GM23338 (cell line): ENCODE measurements around the gene PNPO. TPM values are rescaled to one million over a fixed set of nuclear protein-coding genes. Genes with fewer than 3 reads are reported as not detected.

Source experiments
- ATAC-seq: fragments of 200-7000 bp; cut with Tn5 transposase; 3 replicates; pipeline ENCODE4 v1.9.1; 2020
- DNase-seq: peaks from one replicate; pipeline ENCODE4 v3.0.0-alpha.2; 2015; ENCODE audit warnings: low spot score
- H2AFZ ChIP-seq: fragments of 200-600 bp; sonication (generic); 2 replicates; pipeline ENCODE4 v1.8.0; 2016; ENCODE audit warnings: antibody characterized with exemption, mild to moderate bottlenecking, moderate library complexity
- H3F3A ChIP-seq: fragments of 200-600 bp; sonication (generic); replicated peaks from 2 replicates; pipeline ENCODE4 v1.8.0; 2017; ENCODE audit warnings: antibody characterized with exemption, mixed run types, low read depth
- H3K27ac ChIP-seq: fragments of 200-600 bp; sonication (generic); 2 replicates; pipeline ENCODE4 v1.6.1; 2016; ENCODE audit warnings: low read depth
- H3K27me3 ChIP-seq: fragments of 200-600 bp; sonication (generic); 2 replicates; pipeline ENCODE4 v1.8.0; 2016; ENCODE audit warnings: mild to moderate bottlenecking, mixed run types, moderate library complexity; ENCODE audit not compliant: insufficient read depth
- H3K36me3 ChIP-seq: fragments of 200-600 bp; sonication (generic); 2 replicates; pipeline ENCODE4 v1.8.0; 2016; ENCODE audit warnings: mild to moderate bottlenecking; ENCODE audit not compliant: insufficient read depth
- H3K4me1 ChIP-seq: fragments of 200-600 bp; sonication (generic); 2 replicates; pipeline ENCODE4 v1.8.0; 2016; ENCODE audit warnings: mild to moderate bottlenecking, moderate library complexity; ENCODE audit not compliant: insufficient read depth
- H3K4me2 ChIP-seq: fragments of 200-600 bp; sonication (generic); 2 replicates; pipeline ENCODE4 v1.7.1; 2017; ENCODE audit warnings: mixed run types
- H3K4me3 ChIP-seq: fragments of 200-600 bp; sonication (generic); 2 replicates; pipeline ENCODE4 v1.6.1; 2016; ENCODE audit warnings: mixed run types
- H3K79me2 ChIP-seq: fragments of 200-600 bp; sonication (generic); replicated peaks from 2 replicates; pipeline ENCODE4 v1.8.0; 2017; ENCODE audit warnings: mild to moderate bottlenecking; ENCODE audit not compliant: insufficient read depth
- H3K9me2 ChIP-seq: fragments of 200-600 bp; sonication (generic); 2 replicates; pipeline ENCODE4 v1.8.0; 2017; ENCODE audit not compliant: insufficient read depth
- H4K20me1 ChIP-seq: fragments of 200-600 bp; sonication (generic); replicated peaks from 2 replicates; pipeline ENCODE4 v1.8.0; 2017; ENCODE audit warnings: mild to moderate bottlenecking; ENCODE audit not compliant: insufficient read depth
- H3K27ac Mint-ChIP-seq: 2 replicates; pipeline ENCODE4 v1.8.0; 2020; ENCODE audit warnings: inconsistent platforms, mild to moderate bottlenecking, moderate library complexity, mixed read lengths
- H3K27me3 Mint-ChIP-seq: 3 replicates; pipeline ENCODE4 v1.8.0; 2022; ENCODE audit warnings: low read depth, mild to moderate bottlenecking, moderate library complexity, mixed read lengths, inconsistent platforms; ENCODE audit not compliant: insufficient read depth, poor library complexity
- H3K36me3 Mint-ChIP-seq: 3 replicates; pipeline ENCODE4 v1.8.0; 2021; ENCODE audit warnings: low read depth, mild to moderate bottlenecking, inconsistent platforms, moderate library complexity, mixed read lengths
- H3K4me1 Mint-ChIP-seq: 3 replicates; pipeline ENCODE4 v1.8.0; 2020; ENCODE audit warnings: mild to moderate bottlenecking, inconsistent platforms, mixed read lengths
- H3K4me3 Mint-ChIP-seq: 3 replicates; pipeline ENCODE4 v1.8.0; 2021; ENCODE audit warnings: moderate library complexity, mild to moderate bottlenecking, inconsistent platforms, mixed read lengths
- H3K9me3 Mint-ChIP-seq: 3 replicates; pipeline ENCODE4 v1.8.0; 2020; ENCODE audit warnings: moderate library complexity, mild to moderate bottlenecking, inconsistent platforms, mixed read lengths
- CREB1 ChIP-seq: fragments of 250-450 bp; sonication (Bioruptor Pico); IDR thresholded peaks from 2 replicates; pipeline ENCODE4 v1.5.0; 2020; ENCODE audit warnings: low read depth, mild to moderate bottlenecking, moderate library complexity
- EZH2phosphoT487 ChIP-seq: fragments of 200-600 bp; sonication (generic); IDR thresholded peaks from one replicate; pipeline ENCODE4 v1.8.1; 2018; ENCODE audit warnings: antibody characterized with exemption; ENCODE audit not compliant: unreplicated experiment
- JUNB ChIP-seq: IDR thresholded peaks from one replicate; pipeline ENCODE4 v1.6.1; 2016; ENCODE audit warnings: antibody characterized with exemption; ENCODE audit not compliant: unreplicated experiment
- ZNF114 ChIP-seq: fragments of 250-450 bp; sonication (Bioruptor Pico); IDR thresholded peaks from 2 replicates; pipeline ENCODE4 v1.5.0; 2020; ENCODE audit warnings: mild to moderate bottlenecking, moderate library complexity
- ZNF331 ChIP-seq: fragments of 250-450 bp; sonication (Bioruptor Pico); IDR thresholded peaks from 2 replicates; pipeline ENCODE4 v1.5.0; 2020; ENCODE audit warnings: low read depth, mild to moderate bottlenecking, moderate library complexity
- ZNF462 ChIP-seq: fragments of 250-450 bp; sonication (Bioruptor Pico); IDR thresholded peaks from 2 replicates; pipeline ENCODE4 v1.5.0; 2020; ENCODE audit warnings: mild to moderate bottlenecking, moderate library complexity
- polyA plus RNA-seq: library from polyadenylated mRNA; unstranded; fragments of >200 nt; fragmentation: Nextera tagmentation; extraction: Ambion mirVana; gene quantifications from 2 replicates; pipeline ENCODE4 v1.2.1, GENCODE V29; 2016
- total RNA-seq: library from RNA; depleted of rRNA; stranded (reverse); fragments of >200 nt; shearing (Covaris generic); gene quantifications from 2 replicates; pipeline ENCODE4 v1.2.3, GENCODE V29; 2014

Gene PNPO
- total and polyA plus RNA-seq, 2 experiments from 2014 or later: 5.0 to 12.7 TPM

- TF ChIP-seq EZH2phosphoT487: no peak
- no peak for TF ChIP-seq ZNF114
Measured at GRCh38 chr17:47952171-47953021, 11.0 kb downstream of the PNPO start (continued).

- Histone ChIP-seq H3K9me2 (no peaks in the 10 kb centered on the region), H3K27ac (no peak overlapping the region), H3K4me1 (peaks cover 27% of the 10 kb centered on the region), H3K4me3 (no peak overlapping the region), H3K36me3 (no peaks in the 10 kb centered on the region), H4K20me1 (no peaks in the 10 kb centered on the region), H2AFZ (no peak overlapping the region), H3K79me2 (no peaks in the 10 kb centered on the region), H3F3A (peaks cover under 1% of the 10 kb centered on the region; the same call in 1 of the 2 replicates), H3K27me3 (no peaks in the 10 kb centered on the region), H3K4me2 (no peak overlapping the region)
- peak; percentile 30 for DNase-seq
- Mint-ChIP-seq H3K4me1 (peaks cover 39% of the 10 kb centered on the region), H3K27me3 (peaks cover 5% of the 10 kb centered on the region), H3K36me3 (no peaks in the 10 kb centered on the region; the same call in 2 of the 3 replicates), H3K4me3 (no peak overlapping the region), H3K27ac (no peak overlapping the region), H3K9me3 (no peaks in the 10 kb centered on the region)
- ATAC-seq: no peak
- TF ChIP-seq JUNB: no peak
Measured at GRCh38 chr17:47953909-47954308, 12.5 kb downstream of the PNPO start.

GRCh38 chr17:47955497-47956461 is 14.4 kb downstream of the PNPO start:
- no peaks in the 10 kb centered on the region for H3F3A ChIP-seq
- Mint-ChIP-seq H3K36me3 (no peaks in the 10 kb centered on the region; the same call in 2 of the 3 replicates), H3K27me3 (peaks cover 5% of the 10 kb centered on the region), H3K27ac (no peak overlapping the region), H3K9me3 (no peaks in the 10 kb centered on the region), H3K4me1 (peaks cover 40% of the 10 kb centered on the region), H3K4me3 (no peak overlapping the region)
- no peaks in the 10 kb centered on the region for H3K79me2 ChIP-seq
- no peak overlapping the region for H3K27ac ChIP-seq
- H2AFZ ChIP-seq: no peak overlapping the region
- H3K36me3 ChIP-seq: no peaks in the 10 kb centered on the region
- ATAC-seq (no peak), DNase-seq (no peak)
- H3K4me2 ChIP-seq: no peak overlapping the region
- no peaks in the 10 kb centered on the region for H3K9me2 ChIP-seq
- H3K4me1 ChIP-seq: peaks cover 21% of the 10 kb centered on the region
- H3K27me3 ChIP-seq: no peaks in the 10 kb centered on the region
- no peaks in the 10 kb centered on the region for H4K20me1 ChIP-seq
- H3K4me3 ChIP-seq: no peak overlapping the region
- TF ChIP-seq JUNB (no peak), EZH2phosphoT487 (no peak), ZNF462 (CRISPR knock-in tag) (no peak), ZNF114 (no peak), ZNF331 (no peak), CREB1 (CRISPR knock-in tag) (no peak)
